Inferior parietal cortex (tissue), 1 donor: Measurements from ENCODE around the gene YIPF2.
"Not testable (repeated sequence)": the region's sequence is repeated elsewhere in the genome, so short reads cannot be mapped to it uniquely, and the experiment has no call there.

ENCODE experiments used
- DNase-seq: peaks from one replicate; pipeline ENCODE4 v3.0.0-alpha.2; 2016; ENCODE audit errors: extremely low spot score

Gene YIPF2

DNA sequence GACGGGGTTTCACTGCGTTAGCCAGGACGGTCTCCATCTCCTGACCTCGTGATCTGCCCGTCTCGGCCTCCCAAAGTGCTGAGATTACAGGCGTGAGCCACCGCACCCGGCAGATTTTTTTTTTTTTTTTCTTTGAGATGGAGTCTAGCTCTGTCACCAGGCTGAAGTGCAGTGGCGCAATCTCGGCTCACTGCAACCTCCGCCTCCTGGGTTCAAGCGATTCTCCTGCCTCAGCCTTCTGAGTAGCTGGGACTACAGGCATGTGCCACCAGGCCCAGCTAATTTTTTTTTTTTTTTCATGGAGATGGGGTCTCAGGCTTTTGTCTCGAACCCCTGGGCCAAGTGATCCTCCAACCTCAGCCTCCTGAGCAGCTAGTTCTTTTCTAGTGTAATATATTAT is 13.2 kb upstream of the YIPF2 start:
- not testable (repeated sequence) for DNase-seq

DNA sequence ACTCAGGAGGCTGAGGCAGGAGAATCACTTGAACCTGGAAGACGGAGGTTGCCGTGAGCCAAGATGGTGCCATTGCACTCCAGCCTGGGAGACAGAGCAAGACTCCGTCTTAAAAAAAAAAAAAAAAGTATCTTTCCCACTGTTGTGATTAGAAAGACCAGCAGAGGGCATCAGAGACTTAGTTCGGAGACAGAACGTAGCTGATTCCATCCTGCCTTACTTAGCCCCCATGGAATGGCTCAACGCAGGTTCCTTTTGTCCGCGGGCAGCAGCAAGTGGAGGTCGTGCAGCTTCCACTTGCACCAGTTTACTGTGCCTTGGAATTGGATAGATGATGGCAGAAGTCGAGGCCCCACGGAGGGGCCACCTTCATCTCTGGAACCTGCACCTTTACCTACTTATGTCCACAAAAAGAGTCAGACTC is 8.2 kb upstream of the YIPF2 start:
- DNase-seq, result peak; percentile 84

DNA sequence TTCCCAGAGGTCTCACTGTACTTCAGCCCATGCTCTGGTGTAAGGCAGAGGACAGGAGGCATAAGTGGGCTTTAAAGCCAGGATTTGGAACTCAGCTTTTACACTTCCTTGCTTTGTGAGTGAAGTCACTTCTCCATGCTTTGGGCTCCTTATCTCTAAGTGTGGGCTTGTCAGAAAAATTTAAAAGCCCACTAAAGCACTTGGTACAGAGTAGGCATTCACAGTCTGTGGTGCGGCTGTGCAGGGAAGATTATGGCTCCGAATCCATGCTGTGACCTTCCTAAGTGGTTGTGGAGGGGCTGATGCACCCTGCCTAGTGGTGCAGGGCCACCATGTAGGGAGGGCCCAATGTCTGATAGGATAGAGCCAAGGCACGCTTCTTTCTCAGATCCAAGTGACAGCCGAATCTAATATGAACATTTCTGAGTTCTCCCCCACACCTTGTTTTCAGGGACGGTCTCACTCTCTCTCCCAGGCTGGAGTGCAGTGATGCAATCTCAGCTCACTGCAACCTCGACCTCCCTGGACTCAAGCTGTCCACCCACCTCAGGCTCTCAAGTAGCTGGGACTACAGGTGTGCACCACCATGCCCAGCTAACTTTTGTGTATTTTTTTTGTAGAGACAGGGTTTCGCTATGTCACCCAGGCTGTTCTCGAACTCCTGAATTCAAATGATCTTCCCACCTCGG is 7.1 kb upstream of the YIPF2 start:
- DNase-seq, result no peak

DNA sequence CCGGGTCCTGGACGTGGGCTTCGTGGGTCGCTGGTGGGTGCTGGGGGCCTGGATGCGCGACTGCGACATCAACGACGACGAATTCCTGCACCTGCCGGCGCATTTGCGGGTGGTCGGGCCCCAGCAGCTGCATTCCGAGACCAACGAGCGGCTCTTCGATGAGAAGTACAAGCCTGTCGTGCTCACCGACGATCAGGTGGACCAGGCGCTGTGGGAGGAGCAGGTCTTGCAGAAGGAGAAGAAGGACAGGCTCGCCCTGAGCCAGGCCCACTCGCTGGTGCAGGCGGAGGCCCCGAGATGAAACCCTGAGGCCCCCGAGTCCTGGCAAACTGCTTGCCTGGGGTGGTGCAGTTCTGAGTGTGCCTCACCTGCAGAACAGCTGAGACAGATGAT is 959 bp upstream of the YIPF2 start:
- DNase-seq, result no peak

DNA sequence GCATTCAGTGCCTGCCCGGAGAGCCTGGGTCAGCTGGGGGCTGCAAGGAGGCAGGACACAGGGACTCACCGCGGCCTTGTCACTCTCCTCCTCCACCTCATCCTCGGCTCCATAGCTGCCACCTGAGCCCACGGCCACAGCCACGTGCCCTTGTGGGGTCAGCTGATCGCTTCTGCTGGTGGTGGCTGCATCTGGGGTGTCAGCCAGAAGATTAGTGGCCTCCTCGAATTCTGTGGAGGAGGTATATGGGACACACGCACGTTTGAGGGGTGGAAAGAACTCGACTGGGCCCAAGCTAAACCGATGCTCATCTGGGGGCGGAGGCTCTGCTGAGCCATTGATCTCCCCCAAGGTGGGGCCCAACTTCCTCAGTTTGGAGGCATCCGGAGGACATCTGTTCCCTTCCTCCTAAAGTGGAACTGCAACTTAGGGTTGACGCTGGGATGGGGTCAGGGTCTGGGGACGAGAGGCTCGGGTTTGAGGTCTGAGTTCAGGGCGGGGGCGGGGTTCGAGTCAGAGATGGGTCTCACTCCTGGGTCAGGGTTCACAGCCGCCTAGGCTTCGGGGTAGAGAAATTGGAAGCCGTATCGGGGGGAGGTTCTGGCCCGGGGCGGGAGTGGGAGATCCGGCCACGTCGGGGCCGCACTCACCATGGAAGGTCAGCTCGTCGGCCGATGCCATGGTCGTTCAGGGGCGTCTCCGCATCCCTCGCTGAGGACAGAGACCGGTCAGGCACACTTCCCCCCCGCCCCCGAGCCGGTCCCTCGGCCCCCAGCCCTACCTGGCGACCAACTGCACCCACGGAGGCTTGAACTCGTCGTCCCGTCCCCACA is 493 bp downstream of the YIPF2 start:
- no peak for DNase-seq

DNA sequence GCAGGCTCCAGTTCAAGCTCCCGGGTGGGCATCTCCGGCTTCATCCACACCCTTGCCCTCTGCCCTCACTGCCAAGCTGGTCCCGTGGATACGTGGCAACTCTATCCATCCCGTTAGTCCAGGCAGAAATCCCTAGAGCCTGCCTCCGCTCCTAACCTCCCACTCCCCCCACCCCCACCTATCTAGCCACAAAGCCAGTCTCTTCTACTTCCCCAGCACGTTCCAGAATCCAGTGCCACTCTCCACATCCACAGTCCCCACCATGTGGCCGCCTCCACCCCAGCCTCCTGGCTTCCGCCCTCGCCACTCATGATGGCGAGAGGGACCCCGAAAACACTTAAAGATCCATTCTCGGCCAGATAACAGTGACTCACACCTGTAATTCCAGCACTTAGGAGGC is 3.8 kb downstream of the YIPF2 start:
- no peak for DNase-seq

DNA sequence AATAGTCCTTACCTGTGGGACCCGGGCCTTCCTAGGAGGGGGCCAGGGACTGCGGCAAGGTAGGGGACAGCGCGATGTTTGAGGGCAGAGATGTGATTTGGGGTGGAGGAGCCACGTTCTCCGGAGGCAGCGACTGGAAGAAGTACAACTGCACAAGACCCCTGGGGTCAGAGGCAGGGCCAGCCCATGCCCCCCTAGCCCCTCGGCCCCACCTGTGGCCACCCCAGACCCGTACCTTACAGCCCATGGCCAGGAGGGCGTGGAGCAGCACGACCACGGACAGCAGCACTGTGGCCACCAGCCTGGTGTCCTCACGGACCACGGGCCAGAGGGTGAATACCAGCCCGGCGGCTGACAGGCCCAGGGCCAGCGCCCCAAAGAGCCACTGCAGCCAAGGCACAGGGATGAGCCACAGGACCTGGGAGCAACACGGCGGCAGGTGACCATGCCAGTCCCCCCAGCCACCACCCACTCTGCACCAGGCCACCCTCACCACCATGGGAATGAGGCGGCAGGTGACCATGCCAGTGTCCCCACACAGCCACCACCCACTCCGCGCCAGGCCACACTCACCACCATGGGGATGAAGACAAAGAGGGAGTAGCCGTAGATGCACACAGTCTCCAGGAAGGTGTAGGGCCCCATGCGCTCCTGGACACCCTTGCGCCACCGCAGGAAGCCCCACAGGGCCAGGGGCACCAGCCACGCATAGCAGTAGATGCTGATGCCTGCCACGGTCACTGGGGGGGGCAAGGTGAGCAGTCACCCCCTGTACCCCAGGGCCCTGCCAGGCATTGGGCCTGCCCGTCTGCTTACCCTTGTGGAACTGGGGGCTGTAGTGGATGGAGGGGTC is 5.0 kb downstream of the YIPF2 start:
- no peak for DNase-seq

DNA sequence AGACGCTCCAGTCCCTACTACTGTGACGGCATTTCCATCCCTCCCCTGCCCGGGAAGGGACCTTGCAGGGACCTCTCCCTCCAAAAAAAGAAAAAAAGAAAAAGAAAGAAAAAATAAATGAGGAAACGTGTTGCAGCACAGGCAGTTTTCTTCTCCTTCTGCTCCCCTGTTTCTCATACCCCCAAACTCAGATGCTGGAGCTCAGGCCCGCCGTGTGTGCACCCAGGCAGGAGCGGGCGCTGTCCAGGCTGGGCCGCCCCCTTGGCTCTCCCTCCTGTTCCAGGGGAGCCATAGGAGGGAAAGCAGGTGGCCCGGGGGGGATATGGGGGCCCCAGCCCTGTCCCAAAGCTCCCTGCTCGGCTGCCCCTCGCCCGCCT is 5.8 kb downstream of the YIPF2 start:
- no peak for DNase-seq

DNA sequence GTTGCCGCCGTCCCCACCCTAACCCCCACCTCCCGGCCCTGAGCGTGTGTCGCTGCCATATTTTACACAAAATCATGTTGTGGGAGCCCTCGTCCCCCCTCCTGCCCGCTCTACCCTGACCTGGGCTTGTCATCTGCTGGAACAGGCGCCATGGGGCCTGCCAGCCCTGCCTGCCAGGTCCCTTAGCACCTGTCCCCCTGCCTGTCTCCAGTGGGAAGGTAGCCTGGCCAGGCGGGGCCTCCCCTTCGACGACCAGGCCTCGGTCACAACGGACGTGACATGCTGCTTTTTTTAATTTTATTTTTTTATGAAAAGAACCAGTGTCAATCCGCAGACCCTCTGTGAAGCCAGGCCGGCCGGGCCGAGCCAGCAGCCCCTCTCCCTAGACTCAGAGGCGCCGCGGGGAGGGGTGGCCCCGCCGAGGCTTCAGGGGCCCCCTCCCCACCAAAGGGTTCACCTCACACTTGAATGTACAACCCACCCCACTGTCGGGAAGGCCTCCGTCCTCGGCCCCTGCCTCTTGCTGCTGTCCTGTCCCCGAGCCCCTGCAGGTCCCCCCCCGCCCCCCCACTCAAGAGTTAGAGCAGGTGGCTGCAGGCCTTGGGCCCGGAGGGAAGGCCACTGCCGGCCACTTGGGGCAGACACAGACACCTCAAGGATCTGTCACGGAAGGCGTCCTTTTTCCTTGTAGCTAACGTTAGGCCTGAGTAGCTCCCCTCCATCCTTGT is 6.4 kb downstream of the YIPF2 start:
- DNase-seq, result no peak

DNA sequence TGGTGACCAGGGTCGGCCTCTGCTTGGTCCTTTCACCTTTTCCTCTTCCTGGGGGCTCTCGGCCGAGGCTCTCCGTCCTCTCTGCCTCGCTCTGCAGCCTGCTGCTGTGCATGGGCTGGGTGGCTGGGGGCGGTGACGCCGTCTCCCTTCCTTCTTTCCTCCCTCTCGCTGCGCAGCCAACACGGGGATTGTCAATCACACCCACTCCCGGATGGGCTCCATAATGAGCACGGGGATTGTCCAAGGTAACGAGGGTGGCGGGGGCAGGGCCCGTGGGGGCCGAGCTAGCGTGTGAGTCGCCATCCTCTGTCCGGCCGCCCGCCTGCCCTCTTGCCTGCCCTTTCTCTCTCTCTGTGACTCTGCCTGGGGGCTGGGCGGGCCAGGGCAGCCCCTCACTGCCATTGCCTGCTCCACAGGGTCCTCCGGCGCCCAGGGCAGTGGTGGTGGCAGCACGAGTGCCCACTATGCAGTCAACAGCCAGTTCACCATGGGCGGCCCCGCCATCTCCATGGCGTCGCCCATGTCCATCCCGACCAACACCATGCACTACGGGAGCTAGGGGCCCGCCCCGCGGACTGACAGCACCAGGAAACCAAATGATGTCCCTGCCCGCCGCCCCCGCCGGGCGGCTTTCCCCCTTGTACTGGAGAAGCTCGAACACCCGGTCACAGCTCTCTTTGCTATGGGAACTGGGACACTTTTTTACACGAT is 7.1 kb downstream of the YIPF2 start:
- DNase-seq, result no peak

DNA sequence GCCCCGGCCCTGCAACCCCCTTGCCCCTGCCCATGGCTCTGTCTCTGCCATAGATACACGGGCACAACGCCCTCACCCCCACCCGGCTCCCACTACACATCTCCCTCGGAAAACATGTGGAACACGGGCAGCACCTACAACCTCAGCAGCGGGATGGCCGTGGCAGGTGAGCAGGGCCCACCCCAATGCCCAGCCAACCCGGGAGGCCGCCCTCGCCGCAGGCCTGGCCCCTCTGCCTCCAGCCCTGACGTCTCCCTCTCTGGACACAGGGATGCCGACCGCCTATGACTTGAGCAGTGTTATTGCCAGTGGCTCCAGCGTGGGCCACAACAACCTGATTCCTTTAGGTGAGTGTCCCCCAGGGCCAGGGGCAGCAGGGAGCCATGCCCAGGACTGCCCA is 7.7 kb downstream of the YIPF2 start:
- DNase-seq, result no peak

DNA sequence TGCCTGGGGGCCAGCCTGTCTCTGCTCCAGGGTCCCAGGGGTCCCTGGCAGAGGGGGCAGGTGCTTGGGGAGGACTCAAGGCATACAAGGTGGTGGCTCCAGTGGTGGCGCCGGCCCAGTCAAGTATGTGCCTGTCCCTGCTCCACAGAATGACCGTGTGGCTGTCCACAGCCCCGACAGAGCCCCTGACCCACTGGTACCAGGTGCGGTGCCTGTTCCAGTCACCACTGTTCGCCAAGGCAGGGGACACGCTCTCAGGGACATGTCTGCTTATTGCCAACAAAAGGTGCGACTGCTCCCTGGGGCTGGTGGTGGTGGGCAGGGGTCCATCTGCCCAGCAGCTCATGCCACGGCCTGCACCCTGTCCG is 8.2 kb downstream of the YIPF2 start:
- DNase-seq, result no peak

DNA sequence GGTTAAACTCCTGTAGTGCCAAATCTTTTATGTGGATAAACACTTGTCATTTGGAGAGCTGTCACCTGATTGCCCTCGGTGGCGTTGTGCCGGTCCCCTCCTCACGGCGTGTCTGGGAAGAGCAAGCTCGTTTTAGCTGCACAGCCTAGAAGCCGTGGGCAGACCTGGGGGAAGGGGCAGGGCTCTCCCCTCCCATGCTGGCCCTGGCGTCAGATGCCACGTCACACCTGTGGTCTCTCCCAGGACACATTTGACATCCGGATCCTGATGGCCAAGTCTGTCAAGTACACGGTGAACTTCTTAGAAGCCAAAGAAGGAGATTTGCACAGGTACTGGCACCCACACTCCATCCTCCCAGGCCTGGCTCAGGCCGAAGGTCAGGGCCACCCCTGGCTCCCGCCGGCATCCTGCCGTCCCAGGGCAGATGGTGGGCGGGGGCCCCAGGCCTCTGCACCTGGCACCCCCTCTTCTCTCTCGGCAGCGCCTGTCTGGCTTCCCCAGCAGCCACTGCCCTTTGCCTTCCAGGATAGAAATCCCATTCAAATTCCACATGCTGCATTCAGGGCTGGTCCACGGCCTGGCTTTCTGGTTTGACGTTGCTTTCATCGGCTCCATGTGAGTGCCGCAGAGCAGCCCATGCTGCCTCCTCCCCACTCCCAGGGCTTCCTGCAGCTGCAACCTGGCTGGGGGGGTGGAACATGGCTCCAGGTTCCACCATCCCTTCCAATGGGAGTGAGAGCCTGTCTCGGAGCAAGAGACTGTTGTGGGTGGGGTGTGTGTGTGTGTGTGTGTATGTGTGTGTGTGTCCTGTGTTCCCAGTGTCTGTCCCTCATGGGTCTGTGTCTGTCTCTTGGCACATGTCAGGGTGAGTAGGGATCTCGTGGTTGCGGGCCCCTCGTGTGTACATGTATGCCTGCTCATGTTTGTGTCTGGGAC is 8.8 kb downstream of the YIPF2 start:
- DNase-seq, result no peak

DNA sequence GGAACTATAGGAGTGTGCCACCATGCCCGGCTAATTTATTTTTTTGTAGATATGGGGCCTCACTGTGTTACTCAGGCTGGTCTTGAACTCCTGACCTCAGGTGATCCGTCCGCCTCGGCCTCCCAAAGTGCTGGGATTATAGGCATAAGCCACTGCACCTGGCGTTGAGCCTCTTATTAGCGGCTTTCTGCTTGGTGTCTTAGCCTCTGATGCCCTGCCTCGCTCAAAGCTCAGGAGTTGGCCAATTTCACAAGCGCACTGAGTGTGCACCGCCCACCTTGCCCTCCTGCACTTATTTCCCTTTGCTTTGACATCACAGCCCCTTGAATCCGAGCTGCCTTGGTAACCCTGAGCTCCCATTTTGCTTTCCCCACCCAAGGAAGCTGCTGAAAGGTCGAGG is 10.1 kb downstream of the YIPF2 start:
- DNase-seq, result no peak

DNA sequence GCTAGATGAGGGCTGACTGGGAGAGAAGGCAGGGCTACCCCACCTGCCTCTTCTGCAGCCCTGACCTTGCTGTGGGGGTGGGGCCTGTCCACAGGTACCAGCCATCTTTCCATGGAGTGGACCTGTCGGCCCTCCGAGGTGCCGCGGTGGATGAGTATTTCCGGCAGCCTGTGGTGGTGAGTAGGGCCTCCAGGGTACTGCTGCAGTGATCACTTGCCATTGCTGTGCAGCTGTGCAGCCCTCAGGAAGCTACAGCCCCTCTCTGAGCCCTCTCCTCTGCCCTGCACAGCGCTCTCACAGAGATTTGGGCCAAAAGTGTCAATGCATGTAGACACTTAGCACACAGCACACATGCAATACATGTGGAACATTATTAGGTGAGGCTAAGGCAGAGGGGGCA is 11.8 kb downstream of the YIPF2 start:
- no peak for DNase-seq

DNA sequence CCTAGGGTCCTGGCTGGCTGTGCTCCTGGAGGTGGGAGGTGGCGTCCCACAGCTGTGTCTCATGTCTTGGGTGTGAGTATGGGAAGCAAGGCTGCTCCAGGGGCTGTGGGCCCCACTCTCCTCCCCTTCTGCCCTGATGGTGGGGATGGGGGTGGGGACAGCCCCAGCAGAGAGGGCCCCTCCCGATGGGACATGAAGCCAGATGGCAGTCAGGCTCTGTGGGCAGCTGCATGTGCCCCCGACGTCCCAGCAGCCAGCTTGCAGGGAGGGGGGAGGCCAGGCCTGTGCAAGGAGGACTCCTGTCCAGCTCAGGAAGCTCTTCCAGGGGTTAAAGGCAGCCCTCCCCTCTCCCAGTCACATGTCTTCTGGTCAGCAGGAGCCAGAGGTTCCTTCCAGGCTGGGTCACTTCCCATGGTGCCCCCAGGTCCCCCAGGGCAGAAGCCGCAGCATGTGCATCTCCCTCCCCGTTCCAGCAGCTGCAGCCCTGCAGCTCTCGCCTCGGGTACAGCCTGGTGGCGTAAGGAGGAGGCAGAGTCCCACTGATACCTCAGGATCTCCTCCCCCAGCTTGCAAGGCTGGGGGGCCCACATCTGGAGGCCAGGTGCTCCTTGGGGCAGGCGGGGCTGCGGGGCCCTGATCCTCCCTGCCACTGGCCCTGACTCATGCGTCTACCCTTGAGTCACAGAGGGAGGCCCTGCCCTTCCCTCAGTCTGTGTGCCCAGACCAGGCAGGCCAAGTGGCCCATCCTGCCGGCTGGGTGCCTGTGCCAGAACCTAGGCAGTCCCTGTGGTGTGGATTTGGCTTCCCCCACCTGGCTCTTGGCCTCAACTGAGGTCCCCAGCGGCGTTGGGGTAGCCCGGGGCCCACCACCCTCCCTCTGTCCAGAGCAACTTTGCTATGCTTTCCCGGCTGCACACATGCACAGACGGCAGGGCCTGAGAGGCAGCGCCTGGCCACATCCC is 13.0 kb downstream of the YIPF2 start:
- no peak for DNase-seq

DNA sequence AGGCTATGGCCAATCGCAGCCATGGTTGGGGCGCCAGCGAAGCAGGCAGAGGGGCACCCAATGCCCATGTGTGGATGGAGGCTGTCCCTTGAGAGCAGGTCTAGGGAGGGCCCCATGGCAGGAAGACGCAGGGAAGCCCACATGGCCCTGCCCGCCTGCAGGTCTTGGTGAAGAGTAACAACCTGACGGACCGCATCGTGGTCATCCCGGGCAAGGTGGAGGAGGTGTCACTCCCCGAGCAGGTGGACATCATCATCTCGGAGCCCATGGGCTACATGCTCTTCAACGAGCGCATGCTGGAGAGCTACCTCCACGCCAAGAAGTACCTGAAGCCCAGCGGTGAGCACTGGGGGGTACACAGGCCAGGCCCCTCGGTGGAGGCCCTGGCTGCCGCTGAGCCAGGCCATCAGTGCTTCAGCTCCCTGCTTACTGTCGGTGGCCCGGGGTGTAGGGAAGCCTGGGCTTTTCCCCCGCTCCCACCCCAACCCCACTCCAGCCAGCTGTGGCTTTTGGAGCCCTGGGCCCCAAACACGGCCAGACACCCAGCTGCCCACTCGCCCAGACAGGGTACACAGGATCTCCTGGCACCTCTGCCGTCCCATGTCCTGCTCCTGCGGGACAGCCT is 14.6 kb downstream of the YIPF2 start:
- DNase-seq, result no peak

DNA sequence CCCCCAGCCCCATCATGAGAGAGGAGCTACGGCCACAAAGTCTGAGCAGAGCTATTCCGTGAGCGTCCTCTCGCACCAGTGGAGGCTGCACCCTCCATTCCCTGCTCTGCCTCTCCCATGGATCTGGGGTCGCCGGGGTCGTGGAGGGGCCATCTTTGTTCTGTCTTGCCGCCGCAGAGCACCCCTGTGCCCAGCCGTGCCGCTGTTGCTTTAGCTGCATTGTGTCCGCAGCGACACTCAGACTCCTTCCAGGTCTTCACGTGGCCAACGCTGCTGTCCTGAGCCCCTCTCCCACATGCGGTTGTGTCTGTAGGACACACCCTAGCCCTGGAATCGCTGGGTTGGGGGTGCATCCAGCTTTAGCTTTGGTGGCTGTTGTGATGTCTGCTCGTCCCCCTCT is 15.8 kb downstream of the YIPF2 start:
- no peak for DNase-seq
